Embryonic facial prominence (tissue), 1 donor: ENCODE data around the gene DRAXIN.

ENCODE experiments used
- DNase-seq: peaks from one replicate; pipeline ENCODE4 v3.0.0-alpha.2; 2016; ENCODE audit errors: extremely low spot score

DRAXIN gene

DNA sequence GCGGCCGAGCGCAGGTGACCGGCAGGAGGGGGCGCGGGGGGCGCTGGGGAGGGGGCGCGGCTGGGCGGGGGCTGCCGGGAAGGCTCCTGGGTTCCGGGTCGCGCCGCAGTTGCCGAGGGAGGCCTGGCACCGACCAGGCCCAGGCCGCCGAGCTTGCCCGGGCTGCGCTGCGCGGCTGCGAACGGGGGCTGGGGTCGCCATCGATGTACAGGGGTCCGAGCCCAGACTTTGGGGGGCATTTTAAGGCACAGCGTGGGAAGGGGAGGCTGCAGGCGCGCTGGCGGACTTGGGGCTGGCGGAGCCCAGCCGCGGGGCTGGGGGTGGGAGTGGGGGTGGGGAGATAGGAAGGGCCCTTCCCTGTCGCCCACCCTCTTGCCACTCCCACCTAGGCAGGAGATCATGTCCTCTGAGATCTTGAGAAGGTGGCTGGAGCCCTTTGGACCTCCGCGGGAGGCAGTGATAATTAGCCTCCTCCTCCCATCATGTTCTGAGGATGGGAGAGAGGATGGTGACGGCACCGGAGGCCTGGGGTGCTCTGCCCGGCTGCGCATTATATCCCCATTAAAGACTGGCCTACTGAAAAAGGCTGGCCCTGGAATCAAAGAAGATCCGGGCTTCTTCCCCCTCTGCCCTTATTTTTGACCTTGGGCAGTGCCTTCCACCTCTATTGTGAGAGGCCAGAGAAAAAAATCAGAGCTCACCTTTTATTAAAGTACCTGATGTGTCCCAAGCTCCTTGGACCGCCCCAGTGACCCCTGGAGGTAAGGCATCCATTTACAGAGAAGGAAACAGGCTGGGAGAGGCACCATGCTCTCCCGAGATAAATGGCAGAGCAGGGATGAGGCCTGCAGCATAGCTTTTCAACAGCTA is 36.3 kb upstream of the DRAXIN start:
- no peak for DNase-seq

DNA sequence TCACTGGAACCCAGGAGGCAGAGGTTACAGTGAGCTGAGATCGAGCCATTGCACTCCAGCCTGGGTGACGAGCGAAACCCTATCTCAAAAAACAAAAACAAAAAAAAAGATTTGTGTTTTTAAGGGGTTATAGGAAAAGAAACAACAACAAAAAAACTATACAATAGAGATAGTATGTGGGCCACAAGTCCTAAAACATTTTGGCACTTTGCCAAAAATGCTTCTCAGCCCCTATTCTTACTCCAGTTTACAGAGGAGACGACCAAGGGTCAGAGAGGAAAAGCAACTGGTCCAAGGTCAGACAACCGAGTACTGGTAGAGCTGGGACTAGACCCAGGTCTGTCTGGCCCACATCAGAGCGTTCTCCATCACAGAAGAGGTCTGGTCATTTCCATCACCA is 33.9 kb upstream of the DRAXIN start:
- no peak for DNase-seq

DNA sequence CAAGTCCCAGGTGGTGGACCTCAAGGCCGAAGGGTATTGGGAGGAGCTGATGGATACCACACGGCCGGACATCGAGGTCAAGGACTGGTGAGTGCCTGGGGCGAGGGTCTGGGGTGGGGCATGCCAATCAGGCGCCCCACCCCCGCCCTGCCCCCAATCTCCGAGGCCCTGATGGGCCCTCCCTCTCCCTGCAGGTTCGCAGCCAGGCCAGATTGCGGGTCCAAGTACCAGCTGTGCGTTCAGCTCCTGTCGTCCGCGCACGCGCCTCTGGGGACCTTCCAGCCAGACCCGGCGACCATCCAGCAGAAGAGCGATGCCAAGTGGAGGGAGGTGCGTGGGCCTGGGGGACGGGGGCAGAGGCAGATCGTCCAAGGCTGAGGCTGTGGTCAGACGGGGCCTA is 33.0 kb upstream of the DRAXIN start:
- no peak for DNase-seq

DNA sequence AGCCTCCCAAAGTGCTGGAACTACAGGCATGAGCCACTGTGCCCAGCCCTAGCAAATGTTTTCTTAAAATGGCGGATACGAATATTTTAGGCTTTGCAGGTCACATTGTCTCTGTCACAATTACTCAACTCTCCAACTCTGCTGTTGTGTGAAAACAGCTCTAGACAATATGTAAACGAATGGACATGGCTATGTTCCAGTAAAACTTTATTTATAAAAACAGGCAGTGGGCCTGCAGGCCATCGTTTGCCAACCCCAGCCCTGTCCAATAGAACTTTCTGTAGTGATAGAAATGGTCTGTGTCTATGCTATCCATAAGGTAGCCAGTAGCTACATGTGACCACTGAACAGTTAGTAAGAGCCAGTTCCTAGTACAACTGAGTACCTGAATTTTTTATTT is 31.8 kb upstream of the DRAXIN start:
- no peak for DNase-seq

DNA sequence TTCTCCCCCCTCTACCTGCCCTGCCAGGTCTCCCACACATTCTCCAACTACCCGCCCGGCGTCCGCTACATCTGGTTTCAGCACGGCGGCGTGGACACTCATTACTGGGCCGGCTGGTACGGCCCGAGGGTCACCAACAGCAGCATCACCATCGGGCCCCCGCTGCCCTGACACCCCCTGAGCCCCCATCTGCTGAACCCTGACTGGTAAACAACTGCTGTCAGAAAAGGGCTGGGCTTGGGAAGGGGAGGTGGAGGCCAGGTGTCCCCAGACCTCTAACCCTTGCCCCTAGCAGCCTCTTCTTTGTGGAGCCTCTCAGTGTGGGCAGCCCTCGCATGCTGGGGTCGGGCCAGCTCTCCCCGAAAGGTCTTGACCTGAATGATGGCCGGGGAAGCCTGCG is 30.4 kb upstream of the DRAXIN start:
- DNase-seq: no peak

DNA sequence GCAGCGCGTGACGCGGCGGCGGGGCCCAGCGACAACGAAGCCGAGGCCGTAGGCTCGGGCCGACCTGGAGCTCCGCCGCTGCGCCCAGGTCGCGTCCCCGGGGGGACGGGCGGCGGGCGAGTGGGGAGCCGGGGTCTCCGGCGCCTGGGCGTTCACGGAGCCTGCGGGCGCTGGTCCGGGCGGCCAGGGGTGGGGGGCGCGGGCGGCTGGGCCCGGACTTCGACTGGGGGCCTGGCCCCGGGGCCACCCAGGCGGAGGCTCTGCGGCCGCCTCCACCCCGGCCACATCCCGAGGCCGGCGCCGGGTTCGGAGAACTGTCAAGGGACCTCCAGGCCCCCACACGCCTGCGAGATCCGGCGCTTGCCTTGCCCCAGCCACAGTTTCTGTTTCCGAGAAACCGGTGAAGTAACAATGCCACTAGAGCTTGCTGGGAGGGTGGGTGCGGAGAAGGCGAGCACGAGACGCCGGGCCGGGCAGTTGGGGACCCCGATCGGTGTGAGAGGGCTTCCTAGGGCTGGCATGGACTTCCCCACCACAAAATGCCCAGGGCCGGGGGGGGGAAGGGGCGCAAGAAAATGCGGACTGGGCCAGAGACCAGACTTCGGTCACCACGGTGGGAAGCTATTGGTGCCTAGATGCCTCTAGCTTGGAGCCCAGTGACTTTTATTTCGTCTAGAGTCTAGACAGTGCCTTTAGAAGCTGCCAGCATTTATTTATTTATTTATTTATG is 27.0 kb upstream of the DRAXIN start:
- no peak for DNase-seq

DNA sequence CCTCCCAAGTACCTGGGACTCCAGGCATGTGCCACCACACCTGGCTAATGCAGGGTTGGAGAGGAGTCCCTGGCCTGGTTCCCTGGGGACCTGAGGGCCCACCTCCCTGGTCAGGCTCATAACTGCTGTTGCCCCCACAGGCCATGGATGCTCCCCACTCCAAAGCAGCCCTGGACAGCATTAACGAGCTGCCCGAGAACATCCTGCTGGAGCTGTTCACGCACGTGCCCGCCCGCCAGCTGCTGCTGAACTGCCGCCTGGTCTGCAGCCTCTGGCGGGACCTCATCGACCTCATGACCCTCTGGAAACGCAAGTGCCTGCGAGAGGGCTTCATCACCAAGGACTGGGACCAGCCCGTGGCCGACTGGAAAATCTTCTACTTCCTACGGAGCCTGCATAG is 23.0 kb upstream of the DRAXIN start:
- no peak for DNase-seq

DNA sequence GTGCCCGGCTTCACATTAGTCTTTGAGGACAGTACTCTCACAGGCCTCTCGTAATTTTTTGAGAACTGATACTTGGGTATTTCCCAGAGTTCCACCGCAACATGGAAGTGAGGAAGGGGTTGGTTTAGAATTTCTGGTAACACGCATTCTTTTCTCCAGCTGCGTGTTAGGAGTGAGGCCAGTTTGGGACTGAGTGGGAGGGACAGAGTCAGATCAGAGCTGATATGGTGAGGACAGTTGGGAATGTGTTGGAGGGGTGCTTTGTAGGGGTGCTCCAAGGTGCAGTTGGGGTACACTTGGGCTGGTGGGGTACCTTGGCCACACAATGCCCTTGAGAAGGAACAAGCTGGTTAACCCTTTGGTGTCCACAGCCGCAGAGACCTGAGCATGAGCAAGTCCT is 20.8 kb upstream of the DRAXIN start:
- no peak for DNase-seq

DNA sequence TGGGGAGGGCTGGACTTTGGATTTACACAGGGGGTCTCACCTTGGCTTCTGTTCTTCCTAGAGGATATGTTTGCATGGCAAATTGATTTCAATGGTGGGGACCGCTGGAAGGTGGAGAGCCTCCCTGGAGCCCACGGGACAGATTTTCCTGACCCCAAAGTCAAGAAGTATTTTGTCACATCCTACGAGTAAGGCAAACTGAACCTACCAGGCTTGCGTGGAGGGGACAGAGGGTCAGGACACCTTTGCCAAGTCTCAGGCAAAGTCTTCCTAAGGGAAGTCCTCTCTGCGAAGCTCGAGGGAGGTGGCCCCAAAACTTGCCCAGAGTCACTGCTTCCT is 20.3 kb upstream of the DRAXIN start:
- no peak for DNase-seq

DNA sequence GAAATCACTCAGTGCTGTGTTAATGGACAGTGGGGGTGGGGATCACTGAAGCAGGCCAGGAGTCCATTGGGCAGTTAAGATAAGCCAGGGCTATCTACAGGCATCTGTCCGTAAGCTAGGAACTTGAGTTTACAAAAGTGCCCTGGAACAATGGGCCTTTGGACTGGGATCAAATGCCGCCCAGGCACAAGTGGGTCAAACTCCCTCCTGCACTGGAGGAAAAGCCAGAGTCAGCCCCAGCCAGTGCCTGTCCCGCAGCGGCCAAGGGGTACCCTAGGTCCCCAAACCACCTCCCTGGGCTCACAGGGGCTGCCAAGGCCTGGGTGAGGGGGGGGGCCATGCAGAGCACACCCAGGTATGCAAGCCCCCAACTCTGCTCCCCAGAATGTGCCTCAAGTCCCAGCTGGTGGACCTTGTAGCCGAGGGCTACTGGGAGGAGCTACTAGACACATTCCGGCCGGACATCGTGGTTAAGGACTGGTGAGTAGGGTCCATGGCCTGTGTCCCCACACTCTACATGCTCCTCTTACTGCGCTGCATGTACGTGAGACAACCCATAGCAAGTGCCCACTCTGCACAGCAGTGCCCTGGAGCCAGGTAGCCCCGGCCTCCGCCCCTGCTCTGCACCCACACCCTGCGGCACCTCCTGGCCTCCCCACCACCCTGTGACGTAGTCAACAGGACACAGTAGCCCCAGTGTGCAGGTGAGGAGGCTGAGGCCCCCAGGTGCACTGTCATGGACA is 19.8 kb upstream of the DRAXIN start:
- no peak for DNase-seq

DNA sequence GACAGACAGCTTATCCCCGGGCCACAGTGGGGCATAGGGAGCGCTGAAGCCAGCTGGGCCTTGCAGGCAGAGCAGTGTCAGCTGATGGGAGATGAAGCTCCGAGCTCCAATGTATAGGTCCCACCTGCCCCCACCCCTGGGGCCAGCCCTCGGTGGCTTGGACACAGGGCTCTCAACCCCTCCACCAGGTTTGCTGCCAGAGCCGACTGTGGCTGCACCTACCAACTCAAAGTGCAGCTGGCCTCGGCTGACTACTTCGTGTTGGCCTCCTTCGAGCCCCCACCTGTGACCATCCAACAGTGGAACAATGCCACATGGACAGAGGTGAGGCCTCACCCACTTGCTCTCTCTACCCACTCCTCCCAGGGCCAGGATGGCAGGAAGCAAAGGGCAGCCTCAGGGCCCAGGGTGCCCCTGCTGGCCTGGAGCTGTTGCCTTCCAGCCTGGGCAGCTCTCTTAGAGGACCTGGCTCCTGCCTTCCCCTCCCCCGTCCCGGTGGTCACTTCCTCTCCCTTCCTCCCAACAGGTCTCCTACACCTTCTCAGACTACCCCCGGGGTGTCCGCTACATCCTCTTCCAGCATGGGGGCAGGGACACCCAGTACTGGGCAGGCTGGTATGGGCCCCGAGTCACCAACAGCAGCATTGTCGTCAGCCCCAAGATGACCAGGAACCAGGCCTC is 18.3 kb upstream of the DRAXIN start:
- no peak for DNase-seq

DNA sequence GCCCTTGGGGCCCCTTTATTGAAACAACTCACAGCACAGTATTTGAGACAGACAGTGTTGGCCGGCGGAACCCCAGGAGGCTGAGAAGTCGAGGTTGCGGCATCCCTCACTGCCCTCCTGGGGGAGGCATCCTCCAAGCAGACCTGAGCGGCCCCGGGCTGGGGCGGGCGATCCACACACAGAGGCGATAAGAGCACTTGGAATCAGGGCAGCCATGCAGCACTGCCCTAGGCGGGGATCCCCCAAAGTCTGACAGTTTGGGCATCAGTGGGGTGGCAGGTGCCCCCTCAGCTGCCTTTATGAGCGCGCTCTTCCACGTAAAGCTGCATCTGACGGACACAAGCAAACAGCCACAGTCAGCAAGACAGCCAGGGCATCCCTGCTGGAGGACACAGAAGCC is 17.0 kb upstream of the DRAXIN start:
- no peak for DNase-seq

DNA sequence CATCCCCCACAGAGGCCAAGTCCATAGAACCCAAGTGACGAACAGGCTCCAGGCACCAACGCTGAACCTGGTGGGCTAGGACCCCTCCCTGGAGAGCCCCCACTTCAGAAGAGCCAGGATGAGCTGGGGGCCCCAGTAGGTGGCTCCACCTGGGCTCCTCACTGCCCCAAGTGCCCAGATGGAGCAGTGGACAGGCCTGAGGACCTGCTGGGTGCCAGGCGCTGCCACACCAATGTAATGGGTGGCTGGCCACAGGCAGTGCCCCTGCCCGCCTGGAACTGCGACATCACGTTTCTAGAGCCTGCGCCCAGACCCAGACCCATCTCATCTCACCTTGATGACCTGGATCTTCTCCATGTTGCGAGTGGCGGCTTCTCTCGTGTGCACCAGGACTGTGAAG is 16.2 kb upstream of the DRAXIN start:
- DNase-seq: no peak

DNA sequence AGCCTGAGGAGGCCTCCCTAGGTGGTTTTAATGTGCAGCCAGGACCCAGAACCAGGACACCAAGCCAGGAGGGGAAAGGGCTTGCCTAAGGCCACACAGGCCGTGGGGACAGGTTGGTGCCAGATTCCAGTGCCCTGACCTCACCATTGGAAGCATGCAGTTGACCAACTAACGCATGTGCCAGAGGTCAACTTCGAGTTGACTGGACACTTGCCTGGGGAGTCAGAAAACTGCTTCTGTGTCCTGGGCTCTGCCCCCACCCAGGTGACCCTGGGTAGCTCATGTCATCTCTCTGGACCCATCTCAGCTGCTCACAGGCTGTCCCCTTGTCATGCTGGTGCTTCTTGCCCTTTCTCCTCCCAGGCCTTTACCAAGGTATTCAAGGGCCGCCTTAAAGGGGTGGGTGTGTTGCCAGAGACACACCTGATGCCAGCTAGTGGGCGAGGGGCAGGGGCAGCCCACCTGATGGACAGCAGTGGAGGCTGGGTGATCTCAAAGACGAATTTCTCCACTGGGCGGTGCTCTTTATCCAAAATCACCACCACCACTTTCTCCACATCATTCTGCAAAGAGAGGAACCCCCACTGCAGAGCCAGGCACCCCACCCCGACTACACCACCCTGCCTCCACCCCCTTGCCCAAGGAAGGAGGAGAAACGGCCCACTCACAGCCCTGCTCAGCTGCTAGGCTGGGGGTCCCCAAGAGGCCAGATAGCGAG is 15.0 kb upstream of the DRAXIN start:
- DNase-seq: no peak

DNA sequence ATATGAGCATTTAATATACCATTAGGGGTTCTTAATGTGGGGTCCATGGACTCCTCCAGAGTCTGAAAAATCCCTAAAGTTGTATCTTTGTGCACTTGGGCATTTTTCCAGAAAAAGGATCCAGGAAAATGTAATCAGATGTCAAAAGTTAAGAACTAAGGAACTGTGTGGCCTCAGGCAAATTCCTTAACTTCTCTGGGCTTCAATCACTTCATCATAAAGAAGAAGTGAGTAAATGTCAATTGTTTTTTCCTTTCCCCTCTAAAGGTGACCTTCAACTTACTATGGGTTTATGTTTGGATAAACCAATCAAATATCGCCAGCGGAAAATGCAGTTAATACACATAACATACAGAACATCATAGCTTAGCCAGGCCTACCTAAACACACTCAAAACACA is 13.1 kb upstream of the DRAXIN start:
- no peak for DNase-seq

DNA sequence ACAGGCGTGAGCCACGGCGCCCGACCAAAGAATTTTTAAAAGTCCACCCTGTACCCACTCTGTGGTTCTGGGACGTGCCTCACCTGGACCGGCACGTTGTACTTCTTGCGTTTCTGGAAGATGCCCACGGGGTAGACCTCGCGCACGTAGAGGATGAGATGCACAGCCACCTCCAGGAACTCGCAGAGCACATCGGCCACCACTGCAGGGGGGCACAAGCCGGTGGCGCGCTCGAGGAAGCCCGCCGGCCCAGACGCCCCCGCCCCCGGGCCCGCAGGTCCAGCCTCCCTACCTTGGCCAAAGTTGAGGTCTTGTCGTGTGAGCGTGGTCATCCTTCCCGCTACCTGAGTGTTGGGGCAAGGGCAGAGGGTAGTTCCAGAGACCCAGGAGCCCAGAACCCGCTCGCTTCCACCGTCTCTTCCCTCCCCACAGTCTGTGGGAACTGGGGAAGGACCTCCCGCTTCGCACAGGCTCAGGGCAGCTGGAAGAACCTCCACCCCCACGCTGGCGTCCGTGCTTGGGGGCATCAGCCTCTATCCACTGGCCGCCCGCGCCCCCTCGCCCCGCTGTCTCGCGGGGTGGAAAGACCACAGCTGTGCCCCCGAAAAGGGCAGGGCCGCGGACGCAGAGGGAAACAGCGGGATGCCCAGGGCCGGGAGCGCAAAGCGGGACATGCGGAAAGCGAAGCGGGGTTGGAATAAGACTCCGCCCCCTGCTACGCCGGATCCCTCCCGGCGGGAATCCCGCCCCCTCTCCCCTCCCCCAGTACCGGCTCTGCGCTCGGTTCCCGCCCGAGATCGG is 11.0 kb upstream of the DRAXIN start:
- DNase-seq: no peak

DNA sequence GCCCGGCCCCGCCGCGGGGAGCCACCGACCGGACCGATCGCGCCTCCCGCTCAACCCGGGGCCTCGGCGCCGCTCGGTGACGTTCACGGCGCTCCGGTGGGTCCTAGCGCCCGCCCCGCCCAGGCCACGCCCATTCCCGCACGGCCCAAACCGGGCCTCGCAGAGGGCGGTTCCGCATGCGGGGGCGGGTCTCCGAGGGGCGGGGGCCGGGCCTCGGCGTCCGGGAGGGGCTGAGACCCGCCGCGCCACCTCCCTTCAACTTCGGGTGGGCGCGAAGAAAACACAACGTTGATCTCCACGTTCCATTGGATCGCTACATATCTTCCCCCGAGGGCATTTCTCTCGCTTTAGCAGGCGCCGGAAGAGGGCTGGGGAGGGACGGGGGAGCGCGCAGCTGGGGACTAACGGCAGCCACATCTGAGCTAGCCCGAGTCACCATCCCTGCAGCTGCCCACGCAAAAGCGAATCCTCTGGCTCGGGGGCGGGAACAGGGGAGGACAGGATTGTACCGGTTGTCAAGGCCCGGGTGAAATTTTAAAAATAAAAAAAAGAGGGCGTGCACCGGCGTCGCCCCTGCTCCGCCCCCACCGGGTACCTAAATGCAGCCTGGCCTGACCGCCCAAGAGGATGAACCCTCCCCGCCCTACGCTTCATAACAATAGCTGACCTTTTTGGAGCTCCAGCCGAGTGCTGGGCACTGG is 10.3 kb upstream of the DRAXIN start, which contains the start of gene MAD2L2:
MAD2L2 (minus strand) TSS at position 78 of the 701 bp plus-strand sequence. CDS start 547 bp downstream, outside the sequence.
- peak; percentile 45 for DNase-seq

DNA sequence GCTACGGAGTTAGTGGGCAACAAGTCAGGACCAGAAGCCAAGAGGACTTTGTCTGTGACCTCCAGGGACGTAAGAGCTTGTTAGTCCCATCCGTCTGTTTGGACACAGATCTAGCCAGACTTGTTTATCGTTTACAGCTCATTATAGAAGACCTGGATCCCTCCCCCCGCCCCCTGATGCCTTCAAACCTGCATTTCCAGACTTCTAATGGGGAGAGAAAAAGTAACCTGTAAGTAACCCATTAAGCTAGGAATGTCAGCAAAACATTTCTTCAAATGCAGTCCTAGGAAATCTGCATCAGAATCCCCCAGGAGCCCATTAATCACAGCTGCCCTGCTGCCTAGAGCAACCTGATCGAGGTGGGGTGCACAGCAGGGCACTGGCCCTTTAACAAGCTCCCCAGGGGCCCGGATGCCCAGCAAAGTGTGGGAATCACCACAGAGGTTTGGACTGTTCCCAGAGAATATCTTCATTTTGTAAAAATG is 9.2 kb upstream of the DRAXIN start:
- no peak for DNase-seq

DNA sequence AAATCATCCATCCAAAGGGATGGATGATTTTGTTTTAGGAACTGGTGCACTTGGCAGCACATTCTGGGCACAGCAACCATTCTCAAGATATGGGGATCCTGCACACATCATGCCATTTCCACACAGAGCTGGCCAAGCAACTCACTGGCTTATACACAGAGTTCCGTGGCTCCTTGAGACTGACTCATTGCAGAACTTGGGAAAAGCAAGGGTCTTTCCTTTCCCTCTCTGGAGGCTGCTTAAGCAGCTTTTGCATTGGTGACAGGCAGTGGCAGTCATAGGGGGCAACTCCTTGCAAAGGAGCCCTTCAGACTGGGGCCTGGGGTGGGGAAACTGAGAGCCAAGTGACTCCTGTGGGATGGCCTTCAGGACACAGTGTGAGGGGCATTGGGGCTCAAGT is 8.7 kb upstream of the DRAXIN start:
- no peak for DNase-seq

DNA sequence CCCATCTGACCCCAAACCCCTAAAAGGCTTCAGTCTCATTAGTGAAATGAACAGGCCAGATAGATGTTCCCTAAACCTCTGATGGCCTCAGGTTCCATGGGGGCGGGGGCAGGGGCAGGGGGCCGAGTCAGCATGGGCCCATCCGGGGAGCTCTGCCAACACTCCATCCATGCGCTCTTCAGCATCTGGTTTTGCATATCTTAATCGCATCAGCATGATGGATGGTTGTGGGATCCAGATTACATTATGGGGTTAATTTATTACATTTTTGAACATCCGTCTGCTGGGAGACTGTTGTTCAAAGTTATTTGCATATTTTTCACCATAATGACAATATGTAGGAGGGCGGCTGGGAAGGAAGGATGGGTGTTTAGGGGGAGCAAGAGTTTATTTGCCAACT is 7.4 kb upstream of the DRAXIN start:
- DNase-seq: no peak
